Neural cell (in vitro differentiated cells): ENCODE data around the gene C6orf136.

Experiments
- CTCF ChIP-seq: fragments of 450-650 bp; IDR thresholded peaks from 2 replicates; pipeline ENCODE4 v1.5.1; 2014; ENCODE audit warnings: antibody characterized with exemption, mild to moderate bottlenecking, moderate library complexity; ENCODE audit not compliant: poor library complexity, severe bottlenecking
- EP300 ChIP-seq: fragments of 450-650 bp; conservative IDR thresholded peaks from 2 replicates; pipeline ENCODE4 v1.6.1; 2014; ENCODE audit warnings: antibody characterized with exemption, mild to moderate bottlenecking, moderate library complexity; ENCODE audit not compliant: poor library complexity, severe bottlenecking
- EZH2 ChIP-seq: fragments of 200-600, 300-800 bp; shearing (Covaris generic), sonication (generic); IDR thresholded peaks from 2 replicates; pipeline ENCODE4 v1.6.1; 2014; ENCODE audit warnings: antibody characterized with exemption, low read length, borderline replicate concordance, mild to moderate bottlenecking; ENCODE audit not compliant: insufficient read depth, poor library complexity, severe bottlenecking
- REST ChIP-seq: IDR thresholded peaks from 2 replicates; pipeline ENCODE4 v1.6.1; 2012; ENCODE audit warnings: borderline replicate concordance
- TAF1 ChIP-seq: IDR thresholded peaks from 2 replicates; pipeline ENCODE4 v1.6.1; 2012; ENCODE audit warnings: low read depth

GRCh38 chr6:30646450-30647241 is at the start of gene C6orf136:
- no peak for TF ChIP-seq CTCF
- no peak for TF ChIP-seq TAF1
- no peak for TF ChIP-seq EP300
- no peak for TF ChIP-seq EZH2
- peak; percentile 8 for TF ChIP-seq REST
